C4-2B (cell line): ENCODE results near the gene REPS2.

ENCODE experiments used
- CTCF ChIP-seq: fragments of 450-650 bp; conservative IDR thresholded peaks from 2 replicates; pipeline ENCODE4 v1.5.1; 2017; ENCODE audit warnings: mild to moderate bottlenecking
- ZFX ChIP-seq: fragments of 450-650 bp; IDR thresholded peaks from 2 replicates; pipeline ENCODE4 v1.6.1; 2017

- no peak for TF ChIP-seq CTCF
- TF ChIP-seq ZFX = no peak
Observed at GRCh38 chrX:17154001-17154400, 207.5 kb downstream of the REPS2 start.
